AG04450 (cell line): ENCODE data around the gene MAD1L1. TPM values are rescaled to one million over a fixed set of nuclear protein-coding genes. Genes with fewer than 3 reads are reported as not detected.
"Not testable (repeated sequence)": the region's sequence is repeated elsewhere in the genome, so short reads cannot be mapped to it uniquely, and the experiment has no call there.

Experiments used
- CTCF ChIA-PET: fragments of 300-600, 350-600 bp; formaldehyde crosslinking; extraction: SDS; loops from one replicate; lab custom pipeline; 2022; ENCODE audit warnings: antibody characterized with exemption, inconsistent platforms; lab: Charles Lee
- POLR2A ChIA-PET: fragments of 350-600 bp; formaldehyde crosslinking; extraction: SDS; loops from one replicate; lab custom pipeline; 2021; ENCODE audit warnings: antibody characterized with exemption, inconsistent platforms; lab: Yijun Ruan, JAX
- DNase-seq: peaks from one replicate; pipeline ENCODE4 v3.0.0-alpha.2; 2011; ENCODE audit warnings: low read depth, low spot score
- H3K27ac ChIP-seq: one replicate; pipeline ENCODE4 v1.5.1; 2012; ENCODE audit warnings: low read depth, low read length, control low read depth
- H3K27me3 ChIP-seq: one replicate; pipeline ENCODE4 v1.6.0; 2012; ENCODE audit warnings: low read length; ENCODE audit not compliant: control insufficient read depth, insufficient read depth
- H3K4me3 ChIP-seq: 2 replicates; pipeline ENCODE4 v1.5.1; 2011; ENCODE audit warnings: mild to moderate bottlenecking, low read depth, low read length, control low read depth
- H3K9me3 ChIP-seq: 2 replicates; pipeline ENCODE4 v1.5.1; 2012; ENCODE audit warnings: low read length; ENCODE audit not compliant: control insufficient read depth, insufficient read depth
- polyA plus RNA-seq: library from polyadenylated mRNA; depleted of rRNA; stranded (reverse); fragments of >200 nt; gene quantifications from 2 replicates; pipeline ENCODE4 v1.2.3, GENCODE V29; 2011
- TF ChIP-seq, protein P1 (sequence below): IDR thresholded peaks from 2 replicates; pipeline ENCODE4 v1.5.1; 2011; ENCODE audit warnings: low read depth, low read length, control low read depth, inconsistent platforms

MAD1L1 gene
- polyA plus RNA-seq, 1 experiment, result 11.9 TPM

GRCh38 chr7:2162959-2163358 lies 69.8 kb downstream of the MAD1L1 start:
- H3K4me3 ChIP-seq, result no peak overlapping the region
- H3K9me3 ChIP-seq, result peaks cover 5% of the 10 kb centered on the region; the same call in 1 of the 2 replicates
- no peak for DNase-seq
- POLR2A ChIA-PET, result interaction anchor here (0.6 kb wide), 1 partner anchor 12 kb away, joined by 7 read pairs; no protein-coding TSS in a partner anchor
- TF ChIP-seq, protein P1, sequence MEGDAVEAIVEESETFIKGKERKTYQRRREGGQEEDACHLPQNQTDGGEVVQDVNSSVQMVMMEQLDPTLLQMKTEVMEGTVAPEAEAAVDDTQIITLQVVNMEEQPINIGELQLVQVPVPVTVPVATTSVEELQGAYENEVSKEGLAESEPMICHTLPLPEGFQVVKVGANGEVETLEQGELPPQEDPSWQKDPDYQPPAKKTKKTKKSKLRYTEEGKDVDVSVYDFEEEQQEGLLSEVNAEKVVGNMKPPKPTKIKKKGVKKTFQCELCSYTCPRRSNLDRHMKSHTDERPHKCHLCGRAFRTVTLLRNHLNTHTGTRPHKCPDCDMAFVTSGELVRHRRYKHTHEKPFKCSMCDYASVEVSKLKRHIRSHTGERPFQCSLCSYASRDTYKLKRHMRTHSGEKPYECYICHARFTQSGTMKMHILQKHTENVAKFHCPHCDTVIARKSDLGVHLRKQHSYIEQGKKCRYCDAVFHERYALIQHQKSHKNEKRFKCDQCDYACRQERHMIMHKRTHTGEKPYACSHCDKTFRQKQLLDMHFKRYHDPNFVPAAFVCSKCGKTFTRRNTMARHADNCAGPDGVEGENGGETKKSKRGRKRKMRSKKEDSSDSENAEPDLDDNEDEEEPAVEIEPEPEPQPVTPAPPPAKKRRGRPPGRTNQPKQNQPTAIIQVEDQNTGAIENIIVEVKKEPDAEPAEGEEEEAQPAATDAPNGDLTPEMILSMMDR, result no peak
- no peak overlapping the region for H3K27ac ChIP-seq
- CTCF ChIA-PET, result interaction anchor here (0.7 kb wide), 1 partner anchor 321 kb away, joined by 5 read pairs; no protein-coding TSS in a partner anchor
- no peaks in the 10 kb centered on the region for H3K27me3 ChIP-seq

DNA sequence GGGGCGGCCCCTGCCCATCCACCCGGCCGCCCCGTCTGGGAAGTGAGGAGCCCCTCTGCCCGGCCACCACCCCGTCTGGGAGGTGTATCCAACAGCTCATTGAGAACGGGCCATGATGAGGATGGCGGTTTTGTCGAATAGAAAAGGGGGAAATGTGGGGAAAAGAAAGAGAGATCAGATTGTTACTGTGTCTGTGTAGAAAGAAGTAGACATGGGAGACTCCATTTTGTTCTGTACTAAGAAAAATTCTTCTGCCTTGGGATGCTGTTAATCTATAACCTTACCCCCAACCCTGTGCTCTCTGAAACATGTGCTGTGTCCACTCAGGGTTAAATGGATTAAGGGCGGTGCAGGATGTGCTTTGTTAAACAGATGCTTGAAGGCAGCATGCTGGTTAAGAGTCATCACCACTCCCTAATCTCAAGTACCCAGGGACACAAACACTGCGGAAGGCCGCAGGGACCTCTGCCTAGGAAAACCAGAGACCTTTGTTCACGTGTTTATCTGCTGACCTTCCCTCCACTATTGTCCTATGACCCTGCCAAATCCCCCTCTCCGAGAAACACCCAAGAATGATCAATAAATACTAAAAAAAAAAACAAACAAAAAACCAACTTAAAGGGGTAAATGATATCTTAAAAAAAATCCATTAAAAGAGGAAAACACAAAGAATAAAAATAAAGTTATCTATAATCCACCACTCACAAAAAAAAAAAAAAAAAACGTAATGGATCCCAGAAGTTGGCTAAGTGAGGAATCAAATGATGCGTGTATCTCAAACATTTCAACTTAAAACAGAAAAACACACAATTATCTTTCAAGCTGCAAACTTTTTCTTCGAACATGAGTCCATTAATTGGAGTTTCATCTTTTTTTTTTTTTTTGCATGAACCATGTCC lies 70.5 kb downstream of the MAD1L1 start:
- not testable (repeated sequence) for H3K27ac ChIP-seq, DNase-seq, H3K4me3 ChIP-seq, H3K9me3 ChIP-seq, H3K27me3 ChIP-seq
- ChIA-PET CTCF (interaction anchor here (0.7 kb wide), 1 partner anchor 320 kb away, joined by 5 read pairs; no protein-coding TSS in a partner anchor), POLR2A (interaction anchor here (0.6 kb wide), 1 partner anchor 13 kb away, joined by 7 read pairs; no protein-coding TSS in a partner anchor)

- CTCF ChIA-PET, result no interaction called here
- POLR2A ChIA-PET, result no interaction called here
- DNase-seq, result no peak
- H3K9me3 ChIP-seq, result peaks cover 5% of the 10 kb centered on the region; the same call in 1 of the 2 replicates
- no peak overlapping the region for H3K4me3 ChIP-seq
- TF ChIP-seq, protein P1, result no peak
- no peaks in the 10 kb centered on the region for H3K27me3 ChIP-seq
- no peak overlapping the region for H3K27ac ChIP-seq
Measured at GRCh38 chr7:2159176-2159520, 73.6 kb downstream of the MAD1L1 start.

- TF ChIP-seq, protein P1, result no peak
- POLR2A ChIA-PET, result interaction anchor here (0.6 to 1.5 kb wide), 3 partner anchors 15 to 74 kb away, joined by 3 to 5 read pairs (median 4); no protein-coding TSS in a partner anchor
- H3K4me3 ChIP-seq, result no peak overlapping the region
- no peaks in the 10 kb centered on the region for H3K27me3 ChIP-seq
- H3K27ac ChIP-seq, result peak overlapping the region; percentile 75
- no peak for DNase-seq
- peaks cover 5% of the 10 kb centered on the region; the same call in 1 of the 2 replicates for H3K9me3 ChIP-seq
- CTCF ChIA-PET, result interaction anchor here (1.5 to 1.6 kb wide), 2 partner anchors 36 to 51 kb away, joined by 4 to 5 read pairs; no protein-coding TSS in a partner anchor
Measured at GRCh38 chr7:2158331-2159175, 74.2 kb downstream of the MAD1L1 start.
